Measurements from ENCODE around the gene FOSB. TPM values are rescaled to one million over a fixed set of nuclear protein-coding genes. Genes with fewer than 3 reads are reported as not detected.

FOSB gene
- total and polyA plus RNA-seq, 9 donors: 2.9 to 295 (median 44.3) TPM

DNA sequence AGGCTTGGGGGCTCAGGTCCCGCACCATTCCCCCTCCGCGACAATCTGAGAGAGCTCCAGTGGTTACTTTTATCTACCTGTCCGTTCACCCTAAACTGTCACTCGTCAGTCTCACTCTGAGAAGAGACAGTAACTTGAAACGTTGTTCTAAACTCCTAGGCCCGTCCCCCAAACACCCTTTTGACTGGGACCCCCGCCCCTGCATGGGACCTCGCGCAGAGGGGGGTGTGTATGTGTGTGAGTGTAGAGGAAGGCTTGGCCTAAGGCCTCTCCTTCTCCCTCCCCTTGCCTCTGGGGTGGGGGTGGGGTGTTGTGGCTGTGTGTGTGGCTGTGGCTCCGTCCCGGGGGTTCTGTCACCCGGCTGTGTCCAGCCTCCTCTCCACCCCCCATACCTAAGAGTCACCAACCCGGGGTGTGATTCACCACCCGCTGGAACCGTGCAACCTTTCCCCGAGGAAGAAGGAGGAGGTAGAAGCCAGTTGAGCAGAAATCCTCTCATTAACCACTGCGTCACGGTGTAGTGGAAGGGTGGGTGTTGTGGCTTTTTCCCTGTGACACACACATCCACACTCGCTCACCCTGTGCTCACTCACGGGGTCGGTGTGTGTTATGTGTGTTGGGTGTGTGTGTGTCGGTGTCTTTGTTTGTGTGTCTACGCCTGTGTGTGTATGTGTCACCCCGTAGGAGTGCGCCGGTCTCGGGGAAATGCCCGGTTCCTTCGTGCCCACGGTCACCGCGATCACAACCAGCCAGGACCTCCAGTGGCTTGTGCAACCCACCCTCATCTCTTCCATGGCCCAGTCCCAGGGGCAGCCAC is 2.4 kb downstream of the FOSB start:
- H3K27ac ChIP-seq: peak overlapping the region; percentile 90 to 95
- peaks cover 12% of the 10 kb centered on the region for H3K4me1 ChIP-seq (ENCODE audit: insufficient read depth)
- peak overlapping the region; percentile 53 for H3K4me3 ChIP-seq
- DNase-seq: peak; percentile 41 to 66 (median 62)
- H3K36me3 ChIP-seq: no peaks in the 10 kb centered on the region
- intact Hi-C loops (cut with DNase I): no loop called here
- WGBS, 3 donors: 37 to 40% (median 40%) methylated on average over 32 to 33 of the region's 33 CpGs
- no peaks in the 10 kb centered on the region for H3K27me3 ChIP-seq
- TF ChIP-seq POLR2A (IDR thresholded peaks at IDR 0.05): no peak
- TF ChIP-seq, protein P1, sequence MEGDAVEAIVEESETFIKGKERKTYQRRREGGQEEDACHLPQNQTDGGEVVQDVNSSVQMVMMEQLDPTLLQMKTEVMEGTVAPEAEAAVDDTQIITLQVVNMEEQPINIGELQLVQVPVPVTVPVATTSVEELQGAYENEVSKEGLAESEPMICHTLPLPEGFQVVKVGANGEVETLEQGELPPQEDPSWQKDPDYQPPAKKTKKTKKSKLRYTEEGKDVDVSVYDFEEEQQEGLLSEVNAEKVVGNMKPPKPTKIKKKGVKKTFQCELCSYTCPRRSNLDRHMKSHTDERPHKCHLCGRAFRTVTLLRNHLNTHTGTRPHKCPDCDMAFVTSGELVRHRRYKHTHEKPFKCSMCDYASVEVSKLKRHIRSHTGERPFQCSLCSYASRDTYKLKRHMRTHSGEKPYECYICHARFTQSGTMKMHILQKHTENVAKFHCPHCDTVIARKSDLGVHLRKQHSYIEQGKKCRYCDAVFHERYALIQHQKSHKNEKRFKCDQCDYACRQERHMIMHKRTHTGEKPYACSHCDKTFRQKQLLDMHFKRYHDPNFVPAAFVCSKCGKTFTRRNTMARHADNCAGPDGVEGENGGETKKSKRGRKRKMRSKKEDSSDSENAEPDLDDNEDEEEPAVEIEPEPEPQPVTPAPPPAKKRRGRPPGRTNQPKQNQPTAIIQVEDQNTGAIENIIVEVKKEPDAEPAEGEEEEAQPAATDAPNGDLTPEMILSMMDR (IDR thresholded peaks at IDR 0.05): no peak
- TF ChIP-seq EP300 (IDR thresholded peaks at IDR 0.05): no peak
- no peaks in the 10 kb centered on the region for H3K9me3 ChIP-seq

DNA sequence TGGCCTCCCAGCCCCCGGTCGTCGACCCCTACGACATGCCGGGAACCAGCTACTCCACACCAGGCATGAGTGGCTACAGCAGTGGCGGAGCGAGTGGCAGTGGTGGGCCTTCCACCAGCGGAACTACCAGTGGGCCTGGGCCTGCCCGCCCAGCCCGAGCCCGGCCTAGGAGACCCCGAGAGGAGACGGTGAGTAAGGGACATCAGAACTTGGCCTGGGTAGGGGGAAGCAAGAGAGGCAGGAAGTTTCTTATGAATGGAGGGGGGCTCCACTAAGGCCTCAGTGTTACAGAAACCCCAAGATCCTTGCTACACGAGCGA is 2.9 kb downstream of the FOSB start:
- WGBS, 3 donors: 86 to 88% (median 88%) methylated on average over 15 of the region's 15 CpGs
- DNase-seq: no peak
- Histone ChIP-seq H3K4me1 (ENCODE audit: insufficient read depth) (peaks cover 12% of the 10 kb centered on the region), H3K9me3 (no peaks in the 10 kb centered on the region), H3K4me3 (no peak overlapping the region), H3K27ac (no peak overlapping the region), H3K27me3 (no peaks in the 10 kb centered on the region), H3K36me3 (no peaks in the 10 kb centered on the region)
- intact Hi-C loops (cut with DNase I): no loop called here
- TF ChIP-seq POLR2A (IDR thresholded peaks at IDR 0.05): no peak
- no peak for TF ChIP-seq EP300 (IDR thresholded peaks at IDR 0.05)
- TF ChIP-seq, protein P1 (IDR thresholded peaks at IDR 0.05): no peak

DNA sequence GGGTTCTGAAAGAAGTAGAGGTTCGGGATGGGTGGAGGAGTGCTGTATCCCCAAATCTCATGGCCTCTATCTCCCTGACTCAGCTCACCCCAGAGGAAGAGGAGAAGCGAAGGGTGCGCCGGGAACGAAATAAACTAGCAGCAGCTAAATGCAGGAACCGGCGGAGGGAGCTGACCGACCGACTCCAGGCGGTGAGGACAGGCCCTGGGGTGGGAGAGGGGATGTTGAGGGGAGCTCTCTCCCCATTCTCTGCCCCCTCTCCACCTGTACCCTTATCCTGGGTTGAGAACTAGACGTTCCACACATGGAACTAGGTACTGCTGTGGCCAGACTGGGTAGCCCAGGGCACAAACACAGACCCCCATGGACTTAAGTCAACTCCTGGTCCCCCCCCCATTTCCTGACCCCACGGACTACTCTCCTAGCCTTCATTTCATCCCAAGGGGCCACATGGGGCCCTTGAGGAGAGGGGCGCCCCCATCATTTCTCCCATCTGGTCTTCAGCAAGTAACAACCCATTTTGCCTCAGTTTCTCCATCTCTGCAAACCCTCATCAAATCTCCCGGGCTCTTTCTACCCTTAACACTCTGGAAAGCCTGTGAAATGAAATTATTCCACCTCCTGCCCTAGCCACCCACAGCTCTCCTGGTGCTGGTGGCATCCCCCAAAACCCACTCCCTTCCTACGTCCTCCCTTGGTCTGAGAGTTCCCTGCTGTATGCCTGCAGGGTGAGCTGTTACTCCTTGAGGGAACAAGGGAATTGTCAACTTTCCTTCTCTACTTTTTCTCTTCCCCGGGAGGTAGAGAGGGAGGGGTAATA is 3.5 kb downstream of the FOSB start:
- Histone ChIP-seq H3K36me3 (no peaks in the 10 kb centered on the region), H3K27me3 (no peaks in the 10 kb centered on the region), H3K4me3 (no peak overlapping the region), H3K27ac (no peak overlapping the region), H3K9me3 (no peaks in the 10 kb centered on the region), H3K4me1 (ENCODE audit: insufficient read depth) (peaks cover 12% of the 10 kb centered on the region)
- DNase-seq: peak in 1 of 5 donors; percentile 60
- no peak for TF ChIP-seq EP300 (IDR thresholded peaks at IDR 0.05)
- TF ChIP-seq, protein P1 (IDR thresholded peaks at IDR 0.05): no peak
- no peak for TF ChIP-seq POLR2A (IDR thresholded peaks at IDR 0.05)
- WGBS, 3 donors: 83 to 85% (median 83%) methylated on average over 16 of the region's 16 CpGs
- intact Hi-C loops (cut with DNase I): no loop called here

DNA sequence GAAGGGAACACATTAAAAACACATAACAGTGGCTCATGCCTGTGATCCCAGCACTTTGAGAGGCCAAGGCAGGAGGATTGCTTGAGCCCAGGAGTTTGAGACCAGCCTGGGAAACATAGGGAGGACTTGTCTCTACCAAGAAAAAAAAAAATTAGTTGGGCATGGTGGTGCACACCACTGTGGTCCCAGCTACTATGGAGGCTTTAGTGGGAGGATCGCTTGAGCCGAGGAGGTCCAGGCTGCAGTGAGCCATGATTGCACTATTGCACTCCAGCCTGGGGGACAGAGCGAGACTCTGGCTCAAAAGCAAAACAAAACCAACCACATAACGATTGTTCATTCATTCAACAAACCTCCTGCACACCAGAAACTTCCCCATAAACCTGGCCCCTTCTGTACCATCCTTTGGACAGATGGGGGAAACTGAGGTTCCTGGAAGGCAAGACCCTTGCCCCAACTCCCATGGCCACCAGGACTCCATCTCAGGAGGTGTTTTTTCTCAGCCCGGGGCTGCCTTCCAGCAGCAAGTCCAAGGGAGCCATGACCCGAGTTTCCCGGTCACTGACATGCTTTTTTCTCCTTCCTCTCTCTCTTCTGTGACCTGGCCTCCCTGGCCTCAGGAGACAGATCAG is 4.3 kb downstream of the FOSB start:
- WGBS, 3 donors: 62 to 69% (median 63%) methylated on average over 7 of the region's 7 CpGs
- no peaks in the 10 kb centered on the region for H3K27me3 ChIP-seq
- peak in 1 of 5 donors; percentile 60 for DNase-seq
- no peak for TF ChIP-seq EP300 (IDR thresholded peaks at IDR 0.05)
- TF ChIP-seq, protein P1 (IDR thresholded peaks at IDR 0.05): no peak
- no peak for TF ChIP-seq POLR2A (IDR thresholded peaks at IDR 0.05)
- H3K36me3 ChIP-seq: no peaks in the 10 kb centered on the region
- no peaks in the 10 kb centered on the region for H3K9me3 ChIP-seq
- peaks cover 12% of the 10 kb centered on the region for H3K4me1 ChIP-seq (ENCODE audit: insufficient read depth)
- H3K27ac ChIP-seq: no peak overlapping the region
- intact Hi-C loops (cut with DNase I): no loop called here
- H3K4me3 ChIP-seq: no peak overlapping the region

All from ovary (tissue), 9 donors.